CMK (cell line): ENCODE data around the gene FRMD5.
A peak's percentile ranks its signal among the peaks of the same experiment; 100 is the strongest.

ENCODE experiments used
- DNase-seq: peaks from one replicate; pipeline ENCODE4 v3.0.0-alpha.2; 2010; ENCODE audit warnings: low read depth

Gene FRMD5

DNA sequence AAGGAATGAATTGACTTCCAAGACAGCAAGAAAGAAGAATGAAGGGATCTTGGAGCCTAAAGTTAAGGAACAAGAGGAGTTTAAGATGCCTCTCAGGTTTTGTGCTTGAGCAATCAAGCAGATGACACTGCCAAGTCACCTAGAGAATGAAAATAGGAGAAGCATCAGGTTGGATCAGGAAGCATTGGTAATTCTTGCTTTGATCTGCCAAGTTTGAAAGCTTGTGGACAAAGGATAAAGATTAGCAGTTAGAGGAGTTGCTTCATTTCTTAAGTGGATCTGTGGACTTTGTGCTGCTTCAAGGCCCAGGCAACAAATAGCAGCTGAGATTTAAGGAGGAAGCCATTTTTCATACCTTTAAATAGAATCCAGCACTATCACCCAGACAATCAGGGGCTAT is 35.6 kb downstream of the FRMD5 start:
- DNase-seq, result no peak

DNA sequence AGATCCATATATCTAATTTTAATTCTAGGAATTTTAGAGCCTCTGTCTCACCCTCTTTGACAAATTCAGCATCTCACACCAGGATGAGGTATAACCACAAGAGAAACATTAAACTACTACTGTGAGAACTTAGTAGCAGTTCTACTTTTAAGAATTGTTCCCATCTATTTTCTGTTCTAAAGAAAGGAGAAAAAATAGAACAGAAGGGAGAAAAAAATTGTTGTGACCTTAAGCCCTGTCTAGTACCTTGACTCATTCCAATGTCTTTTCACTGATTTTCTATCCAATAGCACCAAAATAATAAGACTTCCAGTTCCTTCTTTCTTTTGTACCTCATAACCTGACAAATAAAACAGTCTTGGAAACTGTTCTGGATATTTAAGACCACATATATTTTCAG is 37.0 kb downstream of the FRMD5 start:
- DNase-seq, result no peak

GRCh38 chr15:44157679-44158078 is 37.4 kb downstream of the FRMD5 start:
- DNase-seq, result no peak

GRCh38 chr15:44153352-44153751 is 41.7 kb downstream of the FRMD5 start:
- no peak for DNase-seq

DNA sequence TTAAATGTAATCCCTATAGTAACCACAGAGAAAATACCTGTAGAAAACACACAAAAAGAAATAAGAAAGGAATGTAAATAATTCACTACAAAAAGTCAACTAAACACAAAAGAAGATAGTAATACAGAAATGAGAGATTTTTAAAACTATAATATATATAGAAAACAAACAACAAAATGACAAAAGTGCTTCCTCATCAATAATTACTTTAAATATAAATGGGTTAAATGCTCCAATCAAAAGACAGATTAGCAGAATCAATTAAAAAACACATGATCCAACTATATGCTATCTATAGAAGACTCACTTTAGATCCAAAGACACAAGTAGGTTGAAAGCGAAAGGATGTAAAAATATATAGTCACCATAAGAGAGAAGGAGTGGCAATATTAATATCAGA is 45.8 kb downstream of the FRMD5 start:
- DNase-seq, result no peak

DNA sequence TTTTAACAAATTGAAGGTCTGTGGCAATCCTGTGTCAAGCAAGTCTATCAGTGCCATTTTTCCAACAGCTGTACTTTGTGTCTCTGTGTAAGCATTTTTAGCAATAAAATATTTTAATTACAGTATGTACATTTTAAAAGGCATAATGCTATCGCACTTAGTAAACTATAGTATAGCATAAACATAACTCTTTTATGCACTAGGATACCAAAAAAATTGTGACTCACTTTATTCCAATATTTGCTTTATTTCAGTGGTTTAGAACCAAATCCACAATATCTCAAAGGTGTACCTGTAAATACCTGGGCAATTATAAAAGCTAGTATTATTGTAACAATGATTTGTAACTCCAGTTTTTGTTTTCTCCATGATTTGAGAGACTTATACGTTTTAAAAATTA is 46.5 kb downstream of the FRMD5 start:
- no peak for DNase-seq

- no peak for DNase-seq
These were observed 47.4 kb downstream of the FRMD5 start for GRCh38 chr15:44147636-44148035.

DNA sequence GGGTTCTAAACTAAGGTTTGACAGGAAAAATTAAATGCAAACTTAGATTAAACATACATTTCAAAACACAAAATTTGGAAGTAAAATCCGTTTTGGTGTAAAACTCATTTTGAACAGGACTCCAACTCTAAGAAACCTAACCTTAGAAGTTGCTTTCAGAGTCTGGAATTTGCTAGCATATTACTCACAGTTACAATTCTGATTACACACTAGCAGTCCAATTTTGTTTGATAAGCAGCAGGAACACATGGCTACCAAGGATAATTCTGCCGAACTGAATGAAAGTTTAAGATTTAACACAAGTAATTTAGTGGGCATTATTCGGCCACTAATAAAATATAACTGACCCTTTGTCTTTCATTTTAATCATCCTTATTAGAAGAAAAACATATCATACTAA is 49.6 kb downstream of the FRMD5 start:
- DNase-seq, result no peak

- no peak for DNase-seq
These were observed 50.1 kb downstream of the FRMD5 start for GRCh38 chr15:44144992-44145391.

- DNase-seq, result no peak
These were observed 50.9 kb downstream of the FRMD5 start for GRCh38 chr15:44144184-44144583.

- DNase-seq, result peak; percentile 20
These were observed 57.3 kb downstream of the FRMD5 start for GRCh38 chr15:44137750-44138149.

GRCh38 chr15:44136991-44137477 is 58.0 kb downstream of the FRMD5 start:
- DNase-seq, result no peak

GRCh38 chr15:44132057-44132456 is 63.0 kb downstream of the FRMD5 start:
- DNase-seq, result no peak

- DNase-seq, result no peak
These were observed 64.3 kb downstream of the FRMD5 start for GRCh38 chr15:44130778-44131177.

DNA sequence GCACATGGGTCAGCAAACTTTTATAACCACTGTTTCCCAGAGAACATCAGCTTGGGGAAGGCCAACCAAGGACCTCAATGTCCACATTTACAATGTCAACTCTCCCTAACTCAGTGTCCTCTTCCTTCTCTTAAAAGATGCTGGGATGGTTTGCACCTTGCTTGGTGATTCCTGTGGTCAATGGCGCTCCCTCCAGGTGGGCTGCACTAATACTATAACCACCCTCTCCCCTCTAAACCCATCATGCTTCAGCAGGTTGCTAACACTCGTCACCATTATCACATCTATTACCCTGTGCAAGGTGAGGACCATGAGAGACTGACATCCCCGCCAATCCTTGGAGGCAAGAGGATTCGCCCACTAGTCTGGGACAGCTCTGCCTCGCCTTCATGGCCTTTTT is 65.2 kb downstream of the FRMD5 start:
- no peak for DNase-seq

DNA sequence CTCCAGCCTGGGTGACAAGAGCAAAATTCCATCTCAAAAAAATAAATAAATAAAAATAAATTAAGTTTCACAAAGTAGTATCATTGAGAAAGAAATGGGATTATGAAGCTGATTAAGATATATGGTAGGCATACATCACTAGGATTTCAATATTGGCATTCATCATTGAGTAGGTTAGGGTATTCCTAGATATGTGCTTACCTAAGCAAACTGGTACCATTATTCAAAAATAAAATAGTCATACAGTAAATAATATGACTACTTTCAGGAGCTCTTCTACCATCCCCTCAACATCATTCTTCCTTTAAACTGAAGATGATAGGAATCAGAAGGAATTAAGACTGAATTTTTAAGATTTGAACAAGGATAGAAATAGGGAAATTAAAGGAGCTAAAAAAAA is 66.6 kb downstream of the FRMD5 start:
- DNase-seq, result no peak

GRCh38 chr15:44125879-44126278 is 69.2 kb downstream of the FRMD5 start:
- no peak for DNase-seq

DNA sequence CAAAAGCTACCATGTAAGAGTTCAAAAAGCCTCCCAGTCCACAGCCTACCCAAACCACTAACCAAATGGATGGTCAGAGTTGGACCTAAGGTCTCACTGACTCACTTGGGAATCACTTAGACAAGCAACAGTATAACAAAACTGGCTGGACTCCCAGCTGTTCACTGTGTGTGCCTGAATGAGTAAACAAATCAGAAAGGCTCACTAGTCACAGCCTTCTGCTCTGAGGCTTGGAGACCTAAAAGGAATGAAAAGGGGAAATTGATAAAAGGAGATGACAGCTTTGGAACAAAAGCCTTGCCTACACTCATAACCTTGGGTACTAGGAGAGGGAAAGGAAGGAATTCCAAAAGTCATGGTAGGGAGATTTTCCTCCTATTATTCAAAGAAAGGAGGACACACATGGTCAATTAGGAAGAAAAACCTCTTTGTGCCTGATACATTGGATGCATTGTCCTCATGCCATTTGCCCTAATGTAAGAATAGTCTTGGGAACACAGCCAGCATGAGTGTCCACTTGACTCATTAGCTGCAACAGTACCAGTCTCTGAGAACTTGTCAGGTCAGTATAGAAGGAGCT is 92.3 kb downstream of the FRMD5 start:
- DNase-seq, result no peak

DNA sequence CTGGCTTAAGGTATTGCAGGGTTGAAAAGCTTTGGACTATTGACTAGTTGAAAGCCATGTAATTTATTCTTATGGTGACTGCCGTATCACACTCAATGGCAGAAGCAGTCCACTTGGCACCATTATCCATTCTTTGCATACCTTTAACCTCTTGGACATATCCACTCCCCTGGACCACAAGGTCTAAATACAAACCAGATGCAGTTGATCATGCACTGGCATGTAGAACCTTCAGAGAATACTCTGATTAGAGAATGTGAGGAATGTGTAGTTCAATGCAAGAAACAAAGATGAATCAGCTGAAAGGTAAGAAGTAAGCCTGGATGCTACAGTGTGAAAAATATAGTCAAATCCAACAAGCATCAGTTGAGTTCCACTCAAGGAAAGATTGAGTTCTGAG is 93.1 kb downstream of the FRMD5 start:
- no peak for DNase-seq

DNA sequence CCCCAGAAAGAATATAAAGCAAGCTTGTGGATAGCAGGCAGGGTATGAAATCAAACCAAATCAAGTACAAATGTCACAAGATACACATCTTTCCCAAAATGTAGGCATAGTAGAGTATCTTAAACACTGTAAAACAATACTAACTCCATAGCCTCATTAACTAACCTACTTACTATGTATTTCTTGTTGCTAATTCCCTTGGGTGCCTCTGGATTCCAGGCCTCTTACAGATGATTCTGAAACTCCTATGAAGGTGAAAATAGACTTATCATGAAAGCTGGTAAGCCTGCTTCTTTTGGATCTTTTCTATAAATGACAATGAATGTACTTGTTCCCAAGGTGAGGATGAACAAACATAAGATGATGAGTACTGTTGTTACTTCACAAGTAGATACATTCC is 93.8 kb downstream of the FRMD5 start:
- no peak for DNase-seq

GRCh38 chr15:44099671-44100070 is 95.4 kb downstream of the FRMD5 start:
- no peak for DNase-seq

DNA sequence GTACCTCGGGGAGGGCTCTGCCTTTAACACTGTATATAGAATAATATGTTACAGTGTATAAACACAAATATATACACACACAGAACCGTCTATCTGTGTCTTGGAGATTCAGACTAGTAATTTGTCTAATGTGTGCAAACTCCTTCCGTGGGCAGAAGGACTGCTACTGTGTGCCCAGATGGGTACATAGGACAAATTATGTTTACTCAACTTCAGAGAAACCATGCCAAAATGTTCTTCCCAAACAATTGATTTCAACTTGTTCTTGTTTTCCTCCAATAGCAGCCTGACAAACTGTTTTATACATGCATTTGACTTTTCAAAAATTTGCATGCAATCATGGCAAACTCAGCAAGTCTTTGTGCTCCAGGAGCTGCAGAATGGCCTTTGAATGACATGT is 97.5 kb downstream of the FRMD5 start:
- DNase-seq, result no peak

DNA sequence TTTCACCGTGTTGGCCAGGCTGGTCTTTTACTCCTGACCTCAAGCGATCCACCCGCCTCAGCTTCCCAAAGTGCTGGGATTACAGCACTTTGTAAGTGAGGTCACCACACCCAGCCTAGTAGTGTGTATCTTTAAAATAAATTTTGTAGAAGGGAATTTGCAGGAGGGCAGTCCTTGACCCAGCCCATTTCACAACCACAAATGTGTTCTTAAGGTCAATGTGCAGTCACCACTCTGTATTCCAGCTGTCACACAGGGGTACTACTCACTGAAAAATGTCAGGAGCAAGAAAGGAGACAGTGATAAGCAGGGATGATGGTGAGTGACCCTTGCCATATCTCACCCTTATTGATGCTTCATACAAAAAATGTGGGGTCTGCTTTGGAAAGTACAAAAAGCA is 98.5 kb downstream of the FRMD5 start:
- no peak for DNase-seq

GRCh38 chr15:44094781-44095180 is 100.3 kb downstream of the FRMD5 start:
- DNase-seq, result no peak

DNA sequence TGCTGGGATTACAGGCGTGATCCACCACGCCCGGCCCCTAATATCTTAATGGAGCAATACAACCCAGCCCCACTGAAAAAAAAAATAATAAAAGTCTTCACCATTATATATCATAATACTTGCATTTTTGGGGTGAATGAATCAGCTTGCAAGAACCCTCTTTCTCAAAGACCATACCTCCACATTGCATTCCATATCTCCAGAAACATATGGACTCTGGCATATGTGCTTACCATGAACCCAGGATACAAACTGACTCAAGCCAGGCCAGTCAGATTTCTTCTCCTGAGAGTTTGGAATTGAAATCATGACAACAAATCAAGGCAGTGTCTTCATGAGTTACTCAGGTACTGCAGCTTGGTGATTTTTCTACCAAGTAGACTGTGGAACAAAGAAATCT is 101.2 kb downstream of the FRMD5 start:
- no peak for DNase-seq
